Lung (tissue), 12 donors: Measurements from ENCODE around the gene EEF1AKMT2. TPM values are rescaled to one million over a fixed set of nuclear protein-coding genes. Genes with fewer than 3 reads are reported as not detected.

ENCODE experiments used
- ATAC-seq: fragments of 200-7000 bp; cut with Tn5 transposase; one replicate; pipeline ENCODE4 v1.9.1; 2020; ENCODE audit warnings: moderate number of reproducible peaks; ENCODE audit not compliant: insufficient read depth, low FRiP score
- DNase-seq, 3 donors: peaks; one replicate each; pipeline ENCODE4 v3.0.0-alpha.2; 2013 to 2017
- H3K27ac ChIP-seq, 2 donors: one replicate each; pipeline ENCODE4 v1.5.1; 2013; ENCODE audit warnings: mild to moderate bottlenecking in 2 of 2, moderate library complexity in 2 of 2, control low read depth in 1 of 2, inconsistent platforms in 1 of 2, low read depth in 1 of 2, low read length in 1 of 2
- H3K27me3 ChIP-seq, 3 donors: one replicate each; pipeline ENCODE4 v1.5.1; 2013; ENCODE audit warnings: low read length in 2 of 3; ENCODE audit not compliant: control insufficient read depth in 3 of 3, insufficient read depth in 3 of 3
- H3K36me3 ChIP-seq, 4 donors: one replicate each; pipeline ENCODE4 v1.5.1; 2013; ENCODE audit warnings: low read length in 4 of 4, mild to moderate bottlenecking in 1 of 4, moderate library complexity in 1 of 4; ENCODE audit not compliant: control insufficient read depth in 4 of 4, insufficient read depth in 4 of 4
- H3K4me1 ChIP-seq, 5 donors: one replicate each; pipeline ENCODE4 v1.5.1; 2013; ENCODE audit warnings: low read length in 5 of 5, mild to moderate bottlenecking in 2 of 5, moderate library complexity in 1 of 5; ENCODE audit not compliant: control insufficient read depth in 5 of 5, insufficient read depth in 5 of 5
- H3K4me3 ChIP-seq: one replicate; pipeline ENCODE4 v1.5.1; 2013; ENCODE audit warnings: mild to moderate bottlenecking, control low read depth, moderate library complexity
- H3K9ac ChIP-seq, 2 donors: one replicate each; pipeline ENCODE4 v1.5.1; 2013; ENCODE audit warnings: low read length in 2 of 2, control low read depth in 1 of 2; ENCODE audit not compliant: insufficient read depth in 1 of 2
- H3K9me3 ChIP-seq, 4 donors: one replicate each; pipeline ENCODE4 v1.5.1; 2013; ENCODE audit warnings: low read length in 3 of 4, mild to moderate bottlenecking in 1 of 4, moderate library complexity in 1 of 4; ENCODE audit not compliant: control insufficient read depth in 4 of 4, insufficient read depth in 3 of 4
- WGBS, 2 donors: extraction: QIAGEN DNeasy Blood & Tissue Kit; methylation state at CpG; one replicate each; pipeline ENCODE4 v1.1.7; 2013; 5-methylcytosine and 5-hydroxymethylcytosine counted together
- polyA plus RNA-seq, 2 donors: library from polyadenylated mRNA; stranded (reverse); fragments of 200-250 nt; gene quantifications; one replicate each; pipeline ENCODE4 v1.2.1, GENCODE V29; 2013
- total RNA-seq, 2 donors: library from RNA; depleted of rRNA in 1 of 2; stranded (reverse); fragments of >200 nt in 1 of 2; gene quantifications; one replicate each; pipeline ENCODE4 v1.2.1, GENCODE V29; 2014 to 2021
- TF ChIP-seq, protein P1 (sequence below): IDR thresholded peaks from 2 replicates; pipeline ENCODE4 v1.5.1; 2012; ENCODE audit warnings: mild to moderate bottlenecking; ENCODE audit errors: control extremely low read depth, extremely low read depth
- donor health status: control.
- donor health status: control.
- donor health status: Bipolar disorder and iron deficiency.
- donor health status: healthy.
- donor health status: DM: yes; HTN: yes; CAD: no.

The EEF1AKMT2 gene
- total and polyA plus RNA-seq, 4 donors = 9.0 to 37.9 (median 16.0) TPM

DNA sequence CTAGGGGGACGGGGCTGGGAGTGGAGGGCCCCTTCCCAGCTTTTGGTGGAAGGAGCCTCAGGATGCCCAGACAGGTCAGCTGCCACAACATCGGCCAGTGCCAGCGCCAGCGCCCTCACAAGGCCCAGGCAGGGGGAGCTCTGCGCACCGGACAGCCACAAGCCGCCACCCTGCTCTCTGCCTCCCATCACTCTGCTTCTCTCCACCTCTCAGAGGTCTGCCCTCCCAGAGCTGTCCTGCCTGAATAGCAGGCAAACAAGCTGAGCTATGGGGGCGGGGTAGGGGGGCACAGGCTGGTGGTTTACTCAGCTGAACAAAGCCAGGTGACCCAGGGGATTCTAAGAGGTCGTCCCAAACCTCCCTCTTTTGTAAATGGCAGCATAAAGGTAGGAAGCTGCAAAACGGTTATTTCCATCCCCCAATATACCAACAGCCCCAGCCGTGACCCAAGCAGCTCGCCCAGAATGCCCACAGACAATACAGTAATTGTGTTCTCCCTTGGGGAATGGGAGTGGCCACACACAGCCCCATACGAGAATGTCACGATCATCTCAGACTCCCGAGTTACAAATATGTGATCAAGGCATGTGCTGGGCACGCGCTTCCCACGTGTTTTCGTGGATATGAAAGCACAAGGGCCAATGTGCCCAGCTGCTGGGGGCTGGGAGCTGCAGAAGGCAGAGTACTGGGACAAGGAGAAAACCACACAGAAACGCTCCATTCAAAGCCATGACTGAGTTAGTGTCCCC, 67.2 kb downstream of the EEF1AKMT2 start:
- Histone ChIP-seq H3K4me3 (no peak overlapping the region), H3K9me3 (no peaks in the 10 kb centered on the region), H3K4me1 (peaks cover 35 to 67% (median 45%) of the 10 kb centered on the region in 5 donors), H3K27ac (peak overlapping the region; percentile 62 to 93), H3K9ac (no peak overlapping the region), H3K27me3 (no peaks in the 10 kb centered on the region), H3K36me3 (no peaks in the 10 kb centered on the region)
- 75 to 79% methylated on average over 20 of the region's 20 CpGs for WGBS, 2 donors
- TF ChIP-seq, protein P1, sequence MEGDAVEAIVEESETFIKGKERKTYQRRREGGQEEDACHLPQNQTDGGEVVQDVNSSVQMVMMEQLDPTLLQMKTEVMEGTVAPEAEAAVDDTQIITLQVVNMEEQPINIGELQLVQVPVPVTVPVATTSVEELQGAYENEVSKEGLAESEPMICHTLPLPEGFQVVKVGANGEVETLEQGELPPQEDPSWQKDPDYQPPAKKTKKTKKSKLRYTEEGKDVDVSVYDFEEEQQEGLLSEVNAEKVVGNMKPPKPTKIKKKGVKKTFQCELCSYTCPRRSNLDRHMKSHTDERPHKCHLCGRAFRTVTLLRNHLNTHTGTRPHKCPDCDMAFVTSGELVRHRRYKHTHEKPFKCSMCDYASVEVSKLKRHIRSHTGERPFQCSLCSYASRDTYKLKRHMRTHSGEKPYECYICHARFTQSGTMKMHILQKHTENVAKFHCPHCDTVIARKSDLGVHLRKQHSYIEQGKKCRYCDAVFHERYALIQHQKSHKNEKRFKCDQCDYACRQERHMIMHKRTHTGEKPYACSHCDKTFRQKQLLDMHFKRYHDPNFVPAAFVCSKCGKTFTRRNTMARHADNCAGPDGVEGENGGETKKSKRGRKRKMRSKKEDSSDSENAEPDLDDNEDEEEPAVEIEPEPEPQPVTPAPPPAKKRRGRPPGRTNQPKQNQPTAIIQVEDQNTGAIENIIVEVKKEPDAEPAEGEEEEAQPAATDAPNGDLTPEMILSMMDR = no peak
- DNase-seq (no peak), ATAC-seq (no peak)

DNA sequence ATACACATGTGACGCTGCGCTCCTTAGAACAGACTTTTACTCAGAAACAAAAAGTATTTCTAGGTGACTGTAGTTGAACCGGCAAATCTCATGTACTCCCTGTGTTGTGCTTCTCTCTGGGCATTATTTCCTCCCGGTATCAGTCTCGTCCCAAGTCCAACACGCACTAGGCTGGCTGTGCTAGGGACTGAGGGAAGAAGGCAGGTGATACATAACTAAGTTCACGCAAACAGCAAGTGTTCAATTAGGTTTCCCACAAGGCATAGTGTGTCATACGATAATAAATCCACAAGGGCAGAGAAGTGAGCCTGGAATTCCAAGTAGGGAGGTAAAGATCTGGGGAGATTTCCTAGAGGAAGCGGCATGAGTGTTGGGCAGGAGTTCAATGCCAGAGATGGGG, 67.9 kb downstream of the EEF1AKMT2 start:
- H3K4me1 ChIP-seq = peaks cover 41 to 67% (median 45%) of the 10 kb centered on the region in 5 donors
- no peak overlapping the region for H3K4me3 ChIP-seq
- WGBS, 2 donors = 68 to 73% methylated on average over 9 of the region's 9 CpGs
- ATAC-seq = no peak
- no peak for DNase-seq
- H3K36me3 ChIP-seq = no peaks in the 10 kb centered on the region
- H3K27me3 ChIP-seq = no peaks in the 10 kb centered on the region
- peak overlapping the region in 1 of 2 donors; percentile 30 for H3K9ac ChIP-seq
- TF ChIP-seq, protein P1 = no peak
- H3K27ac ChIP-seq = peak overlapping the region; percentile 62 to 93
- no peaks in the 10 kb centered on the region for H3K9me3 ChIP-seq

DNA sequence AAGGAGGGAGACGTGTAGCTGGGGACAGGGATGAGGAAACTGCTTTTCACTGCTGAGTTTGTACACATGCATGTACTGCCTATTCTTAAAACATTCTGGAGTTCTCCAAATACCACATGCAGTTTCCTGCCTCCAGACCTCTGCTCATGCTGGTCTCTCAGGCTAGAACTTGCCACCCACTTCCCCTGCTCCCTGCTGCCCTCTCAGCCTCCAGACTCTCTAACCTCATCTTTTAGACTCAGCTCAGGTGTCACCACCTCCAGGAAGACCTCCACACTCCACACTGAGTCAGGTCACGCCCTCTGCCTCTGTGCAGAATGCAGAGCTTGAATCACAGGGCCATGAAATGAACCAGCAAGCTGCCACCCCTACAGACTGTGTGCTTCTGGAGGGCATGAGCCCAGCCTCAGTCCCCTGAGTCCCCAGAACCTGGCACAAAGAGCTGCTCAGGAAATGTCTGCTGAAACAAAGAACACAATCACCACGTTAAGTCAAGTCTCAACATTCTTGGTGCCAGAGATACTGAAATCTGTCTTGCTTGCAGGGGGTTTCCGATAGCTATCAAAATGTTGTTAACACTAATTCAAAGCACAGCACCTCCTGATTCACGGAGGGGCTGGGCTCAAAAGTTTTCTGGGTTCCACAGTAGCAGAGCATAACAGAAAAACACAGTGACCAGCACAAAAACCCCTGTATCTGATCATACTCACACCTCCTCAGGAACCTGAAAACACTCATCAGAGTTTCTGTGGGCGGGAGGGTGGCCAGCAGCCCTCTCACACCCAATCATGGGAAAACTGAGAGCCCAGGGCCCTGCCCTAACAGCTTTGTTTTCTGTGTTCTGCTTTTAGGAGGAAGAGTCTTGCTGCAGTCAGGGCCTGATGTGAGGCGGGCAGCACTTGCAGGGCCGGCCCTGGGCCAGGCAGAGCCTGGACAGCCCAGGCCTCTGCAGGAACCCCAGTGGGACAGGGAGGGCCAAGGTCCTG, 68.6 kb downstream of the EEF1AKMT2 start:
- DNase-seq = peak in 2 of 3 donors; percentile 48 to 57
- peak overlapping the region in 1 of 2 donors; percentile 30 for H3K9ac ChIP-seq
- H3K27ac ChIP-seq = peak overlapping the region; percentile 62 to 93
- no peak overlapping the region for H3K4me3 ChIP-seq
- no peaks in the 10 kb centered on the region for H3K27me3 ChIP-seq
- peak; percentile 55 for ATAC-seq
- TF ChIP-seq, protein P1 = no peak
- WGBS, 2 donors = 26 to 37% methylated on average over 8 of the region's 8 CpGs
- peaks cover 38 to 67% (median 47%) of the 10 kb centered on the region in 5 donors for H3K4me1 ChIP-seq
- H3K9me3 ChIP-seq = no peaks in the 10 kb centered on the region
- H3K36me3 ChIP-seq = no peaks in the 10 kb centered on the region
